Liver (tissue), 3 donors: Measurements from ENCODE around the gene TTI1.

Experiments
- FOXA1 ChIP-seq: IDR thresholded peaks from 2 replicates; pipeline ENCODE4 v1.6.1; 2016; ENCODE audit warnings: antibody characterized with exemption
- FOXA2 ChIP-seq: IDR thresholded peaks from 2 replicates; pipeline ENCODE4 v1.6.1; 2016; ENCODE audit warnings: antibody characterized with exemption
- NR2F2 ChIP-seq: IDR thresholded peaks from 2 replicates; pipeline ENCODE4 v1.6.1; 2016; ENCODE audit warnings: antibody characterized with exemption
- RAD21 ChIP-seq, 2 donors: IDR thresholded peaks; 2 replicates each; pipeline ENCODE4 v1.6.1; 2016; ENCODE audit warnings: antibody characterized with exemption in 2 of 2, mild to moderate bottlenecking in 2 of 2
- RXRA ChIP-seq, 2 donors: IDR thresholded peaks; 2 replicates each; pipeline ENCODE4 v1.6.1; 2017 to 2018; ENCODE audit warnings: antibody characterized with exemption in 2 of 2, mild to moderate bottlenecking in 1 of 2
- SP1 ChIP-seq: IDR thresholded peaks from 2 replicates; pipeline ENCODE4 v1.6.1; 2018; ENCODE audit warnings: antibody characterized with exemption, mild to moderate bottlenecking
- TAF1 ChIP-seq: conservative IDR thresholded peaks from 2 replicates; pipeline ENCODE4 v1.6.1; 2016; ENCODE audit warnings: antibody characterized with exemption, mild to moderate bottlenecking
- YY1 ChIP-seq: IDR thresholded peaks from 2 replicates; pipeline ENCODE4 v1.6.1; 2016; ENCODE audit warnings: antibody characterized with exemption, mild to moderate bottlenecking
- TF ChIP-seq, protein P1 (sequence below): fragments of 150-350 bp; IDR thresholded peaks from 2 replicates; pipeline ENCODE4 v1.5.1; 2017; ENCODE audit warnings: improper control_type of control experiment, low read depth, low read length; ENCODE audit not compliant: missing input control
- TF ChIP-seq, protein P2 (sequence below): IDR thresholded peaks from 2 replicates; pipeline ENCODE4 v1.6.1; 2016; ENCODE audit warnings: antibody characterized with exemption, mild to moderate bottlenecking
- TF ChIP-seq, protein P3 (sequence below): IDR thresholded peaks from 2 replicates; pipeline ENCODE4 v1.6.1; 2016; ENCODE audit warnings: antibody characterized with exemption
- TF ChIP-seq, protein P4 (sequence below): IDR thresholded peaks from 2 replicates; pipeline ENCODE4 v1.6.1; 2016; ENCODE audit warnings: antibody characterized with exemption
- TF ChIP-seq, protein P5 (sequence below): IDR thresholded peaks from 2 replicates; pipeline ENCODE4 v1.6.1; 2016; ENCODE audit warnings: antibody characterized with exemption
- donor health status: healthy.
- donor health status: healthy.

DNA sequence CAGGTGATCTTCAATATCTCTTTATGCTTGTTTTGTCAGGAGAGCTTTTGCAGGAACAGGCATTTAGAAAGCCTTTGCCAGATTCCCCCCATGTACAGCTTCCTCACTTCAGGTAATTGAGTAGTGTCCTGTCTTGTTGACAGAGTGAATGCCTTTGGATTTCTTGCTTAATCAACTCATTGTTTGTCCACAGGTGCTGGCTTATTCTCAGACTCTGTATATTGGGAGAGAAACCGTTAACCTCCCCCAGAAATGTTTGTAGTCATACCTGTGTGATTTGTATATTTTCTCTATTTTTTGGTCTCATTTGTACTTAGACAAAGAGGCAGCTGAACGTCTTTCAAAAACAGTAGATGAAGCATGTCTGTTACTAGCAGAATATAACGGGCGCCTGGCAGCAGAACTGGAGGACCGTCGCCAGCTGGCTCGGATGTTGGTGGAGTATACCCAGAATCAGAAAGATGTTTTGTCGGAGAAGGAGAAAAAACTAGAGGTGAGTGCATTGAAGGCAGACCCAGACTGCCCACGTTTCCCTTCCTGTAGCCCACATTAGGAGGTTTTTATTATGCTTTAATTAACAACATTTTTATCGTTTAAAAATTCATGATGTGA, 32.6 kb upstream of the TTI1 start:
- TF ChIP-seq, protein P1, sequence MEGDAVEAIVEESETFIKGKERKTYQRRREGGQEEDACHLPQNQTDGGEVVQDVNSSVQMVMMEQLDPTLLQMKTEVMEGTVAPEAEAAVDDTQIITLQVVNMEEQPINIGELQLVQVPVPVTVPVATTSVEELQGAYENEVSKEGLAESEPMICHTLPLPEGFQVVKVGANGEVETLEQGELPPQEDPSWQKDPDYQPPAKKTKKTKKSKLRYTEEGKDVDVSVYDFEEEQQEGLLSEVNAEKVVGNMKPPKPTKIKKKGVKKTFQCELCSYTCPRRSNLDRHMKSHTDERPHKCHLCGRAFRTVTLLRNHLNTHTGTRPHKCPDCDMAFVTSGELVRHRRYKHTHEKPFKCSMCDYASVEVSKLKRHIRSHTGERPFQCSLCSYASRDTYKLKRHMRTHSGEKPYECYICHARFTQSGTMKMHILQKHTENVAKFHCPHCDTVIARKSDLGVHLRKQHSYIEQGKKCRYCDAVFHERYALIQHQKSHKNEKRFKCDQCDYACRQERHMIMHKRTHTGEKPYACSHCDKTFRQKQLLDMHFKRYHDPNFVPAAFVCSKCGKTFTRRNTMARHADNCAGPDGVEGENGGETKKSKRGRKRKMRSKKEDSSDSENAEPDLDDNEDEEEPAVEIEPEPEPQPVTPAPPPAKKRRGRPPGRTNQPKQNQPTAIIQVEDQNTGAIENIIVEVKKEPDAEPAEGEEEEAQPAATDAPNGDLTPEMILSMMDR, result no peak
- TF ChIP-seq, protein P2, sequence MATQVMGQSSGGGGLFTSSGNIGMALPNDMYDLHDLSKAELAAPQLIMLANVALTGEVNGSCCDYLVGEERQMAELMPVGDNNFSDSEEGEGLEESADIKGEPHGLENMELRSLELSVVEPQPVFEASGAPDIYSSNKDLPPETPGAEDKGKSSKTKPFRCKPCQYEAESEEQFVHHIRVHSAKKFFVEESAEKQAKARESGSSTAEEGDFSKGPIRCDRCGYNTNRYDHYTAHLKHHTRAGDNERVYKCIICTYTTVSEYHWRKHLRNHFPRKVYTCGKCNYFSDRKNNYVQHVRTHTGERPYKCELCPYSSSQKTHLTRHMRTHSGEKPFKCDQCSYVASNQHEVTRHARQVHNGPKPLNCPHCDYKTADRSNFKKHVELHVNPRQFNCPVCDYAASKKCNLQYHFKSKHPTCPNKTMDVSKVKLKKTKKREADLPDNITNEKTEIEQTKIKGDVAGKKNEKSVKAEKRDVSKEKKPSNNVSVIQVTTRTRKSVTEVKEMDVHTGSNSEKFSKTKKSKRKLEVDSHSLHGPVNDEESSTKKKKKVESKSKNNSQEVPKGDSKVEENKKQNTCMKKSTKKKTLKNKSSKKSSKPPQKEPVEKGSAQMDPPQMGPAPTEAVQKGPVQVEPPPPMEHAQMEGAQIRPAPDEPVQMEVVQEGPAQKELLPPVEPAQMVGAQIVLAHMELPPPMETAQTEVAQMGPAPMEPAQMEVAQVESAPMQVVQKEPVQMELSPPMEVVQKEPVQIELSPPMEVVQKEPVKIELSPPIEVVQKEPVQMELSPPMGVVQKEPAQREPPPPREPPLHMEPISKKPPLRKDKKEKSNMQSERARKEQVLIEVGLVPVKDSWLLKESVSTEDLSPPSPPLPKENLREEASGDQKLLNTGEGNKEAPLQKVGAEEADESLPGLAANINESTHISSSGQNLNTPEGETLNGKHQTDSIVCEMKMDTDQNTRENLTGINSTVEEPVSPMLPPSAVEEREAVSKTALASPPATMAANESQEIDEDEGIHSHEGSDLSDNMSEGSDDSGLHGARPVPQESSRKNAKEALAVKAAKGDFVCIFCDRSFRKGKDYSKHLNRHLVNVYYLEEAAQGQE, result peak; percentile 59
- TF ChIP-seq, protein P3, sequence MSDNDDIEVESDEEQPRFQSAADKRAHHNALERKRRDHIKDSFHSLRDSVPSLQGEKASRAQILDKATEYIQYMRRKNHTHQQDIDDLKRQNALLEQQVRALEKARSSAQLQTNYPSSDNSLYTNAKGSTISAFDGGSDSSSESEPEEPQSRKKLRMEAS, result peak; percentile 83
- TF ChIP-seq FOXA1 (peak; percentile 93), TAF1 (no peak), FOXA2 (peak; percentile 93), YY1 (peak; percentile 30), RXRA (IDR thresholded peaks at IDR 0.05) (peak; percentile 51 to 73), SP1 (peak; percentile 44), NR2F2 (no peak), RAD21 (IDR thresholded peaks at IDR 0.05) (peak in 1 of 2 donors; percentile 13)
- TF ChIP-seq, protein P4, sequence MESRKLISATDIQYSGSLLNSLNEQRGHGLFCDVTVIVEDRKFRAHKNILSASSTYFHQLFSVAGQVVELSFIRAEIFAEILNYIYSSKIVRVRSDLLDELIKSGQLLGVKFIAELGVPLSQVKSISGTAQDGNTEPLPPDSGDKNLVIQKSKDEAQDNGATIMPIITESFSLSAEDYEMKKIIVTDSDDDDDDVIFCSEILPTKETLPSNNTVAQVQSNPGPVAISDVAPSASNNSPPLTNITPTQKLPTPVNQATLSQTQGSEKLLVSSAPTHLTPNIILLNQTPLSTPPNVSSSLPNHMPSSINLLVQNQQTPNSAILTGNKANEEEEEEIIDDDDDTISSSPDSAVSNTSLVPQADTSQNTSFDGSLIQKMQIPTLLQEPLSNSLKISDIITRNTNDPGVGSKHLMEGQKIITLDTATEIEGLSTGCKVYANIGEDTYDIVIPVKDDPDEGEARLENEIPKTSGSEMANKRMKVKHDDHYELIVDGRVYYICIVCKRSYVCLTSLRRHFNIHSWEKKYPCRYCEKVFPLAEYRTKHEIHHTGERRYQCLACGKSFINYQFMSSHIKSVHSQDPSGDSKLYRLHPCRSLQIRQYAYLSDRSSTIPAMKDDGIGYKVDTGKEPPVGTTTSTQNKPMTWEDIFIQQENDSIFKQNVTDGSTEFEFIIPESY, result no peak
- TF ChIP-seq, protein P5, sequence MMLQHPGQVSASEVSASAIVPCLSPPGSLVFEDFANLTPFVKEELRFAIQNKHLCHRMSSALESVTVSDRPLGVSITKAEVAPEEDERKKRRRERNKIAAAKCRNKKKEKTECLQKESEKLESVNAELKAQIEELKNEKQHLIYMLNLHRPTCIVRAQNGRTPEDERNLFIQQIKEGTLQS, result no peak
